GM12874 (cell line): ENCODE results near the gene PDHA1.
A peak's percentile ranks its signal among the peaks of the same experiment; 100 is the strongest.

ENCODE experiments used
- TF ChIP-seq, protein P1 (sequence below): IDR thresholded peaks from 2 replicates; pipeline ENCODE4 v1.5.1; 2011; ENCODE audit warnings: low read depth, mild to moderate bottlenecking, control low read depth, low read length, moderate library complexity; ENCODE audit not compliant: insufficient read depth

The PDHA1 gene

DNA sequence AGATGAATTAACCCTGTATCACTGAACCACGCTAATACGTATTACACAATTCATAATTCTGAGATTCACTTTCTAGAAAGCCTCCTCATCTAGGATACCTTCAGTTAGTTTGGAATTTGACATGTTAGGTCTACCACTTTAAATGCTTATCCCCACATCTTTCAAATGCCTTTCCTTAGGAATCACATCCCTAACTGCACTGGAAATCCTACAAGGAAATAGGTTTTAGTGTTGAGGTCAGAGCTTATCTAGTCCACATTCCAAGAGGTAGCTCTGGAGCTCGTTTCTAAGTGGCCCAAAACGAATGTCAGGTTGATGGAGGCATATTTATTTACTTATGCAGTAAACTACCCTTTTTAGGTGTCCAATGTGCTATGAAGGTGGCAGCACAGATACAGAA is 18.0 kb downstream of the PDHA1 start:
- TF ChIP-seq, protein P1, sequence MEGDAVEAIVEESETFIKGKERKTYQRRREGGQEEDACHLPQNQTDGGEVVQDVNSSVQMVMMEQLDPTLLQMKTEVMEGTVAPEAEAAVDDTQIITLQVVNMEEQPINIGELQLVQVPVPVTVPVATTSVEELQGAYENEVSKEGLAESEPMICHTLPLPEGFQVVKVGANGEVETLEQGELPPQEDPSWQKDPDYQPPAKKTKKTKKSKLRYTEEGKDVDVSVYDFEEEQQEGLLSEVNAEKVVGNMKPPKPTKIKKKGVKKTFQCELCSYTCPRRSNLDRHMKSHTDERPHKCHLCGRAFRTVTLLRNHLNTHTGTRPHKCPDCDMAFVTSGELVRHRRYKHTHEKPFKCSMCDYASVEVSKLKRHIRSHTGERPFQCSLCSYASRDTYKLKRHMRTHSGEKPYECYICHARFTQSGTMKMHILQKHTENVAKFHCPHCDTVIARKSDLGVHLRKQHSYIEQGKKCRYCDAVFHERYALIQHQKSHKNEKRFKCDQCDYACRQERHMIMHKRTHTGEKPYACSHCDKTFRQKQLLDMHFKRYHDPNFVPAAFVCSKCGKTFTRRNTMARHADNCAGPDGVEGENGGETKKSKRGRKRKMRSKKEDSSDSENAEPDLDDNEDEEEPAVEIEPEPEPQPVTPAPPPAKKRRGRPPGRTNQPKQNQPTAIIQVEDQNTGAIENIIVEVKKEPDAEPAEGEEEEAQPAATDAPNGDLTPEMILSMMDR = no peak

DNA sequence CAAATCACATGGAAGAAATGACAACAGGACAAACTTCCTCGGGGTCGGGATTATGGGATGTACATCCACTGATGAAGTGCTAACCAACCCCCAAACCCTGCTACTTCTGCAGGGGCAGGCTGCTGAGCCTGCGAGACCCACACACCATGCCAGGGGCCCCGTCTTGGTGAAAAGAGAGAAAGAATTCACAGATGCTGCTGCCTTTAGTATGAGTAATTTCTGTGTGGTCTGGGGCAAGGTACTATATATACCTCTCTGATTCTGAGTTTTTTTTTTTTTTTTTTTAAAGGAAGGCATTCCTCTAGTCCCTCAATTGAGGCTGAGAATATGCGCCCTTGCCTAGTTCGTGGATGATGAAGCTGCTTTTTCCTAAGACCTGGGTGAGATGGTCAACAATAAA is 24.8 kb downstream of the PDHA1 start:
- TF ChIP-seq, protein P1 = no peak

DNA sequence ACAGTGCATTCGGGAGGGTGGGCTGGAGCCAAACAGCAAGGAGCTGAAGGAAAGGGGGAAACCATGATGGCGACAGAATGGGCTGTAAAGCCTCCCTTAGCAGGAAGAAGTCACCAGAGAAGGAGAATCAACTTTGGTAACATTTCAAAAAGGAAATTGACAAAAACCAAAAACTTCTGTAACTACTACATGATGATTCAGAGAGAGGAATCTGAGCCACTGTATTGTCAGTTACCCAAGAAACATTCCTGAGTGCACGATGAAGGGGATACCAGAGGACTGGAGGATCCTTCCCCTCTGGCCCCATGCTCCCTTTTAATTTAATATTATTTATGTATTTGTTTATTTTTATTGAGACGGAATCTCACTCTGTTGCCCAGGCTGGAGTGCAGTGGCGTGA is 26.3 kb downstream of the PDHA1 start:
- TF ChIP-seq, protein P1 = no peak

DNA sequence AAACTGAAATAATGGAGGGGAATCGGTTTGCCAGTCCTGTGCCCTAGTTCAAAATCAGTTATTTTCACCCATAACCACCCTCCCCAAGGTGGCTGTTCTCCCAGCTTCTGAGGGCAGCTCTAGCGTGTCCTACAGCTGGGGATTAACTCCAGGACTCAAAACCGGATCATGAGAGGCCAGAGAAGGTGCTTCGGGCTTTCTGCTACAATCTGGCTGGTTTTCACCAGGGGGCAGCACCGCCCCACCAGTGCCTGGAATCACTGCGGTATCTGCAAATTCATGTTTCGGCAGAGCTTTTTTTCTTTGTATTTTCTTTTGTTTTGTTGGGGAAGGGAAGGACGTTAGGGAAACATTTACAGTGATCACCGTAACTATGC is 28.4 kb downstream of the PDHA1 start:
- TF ChIP-seq, protein P1 = peak; percentile 62

DNA sequence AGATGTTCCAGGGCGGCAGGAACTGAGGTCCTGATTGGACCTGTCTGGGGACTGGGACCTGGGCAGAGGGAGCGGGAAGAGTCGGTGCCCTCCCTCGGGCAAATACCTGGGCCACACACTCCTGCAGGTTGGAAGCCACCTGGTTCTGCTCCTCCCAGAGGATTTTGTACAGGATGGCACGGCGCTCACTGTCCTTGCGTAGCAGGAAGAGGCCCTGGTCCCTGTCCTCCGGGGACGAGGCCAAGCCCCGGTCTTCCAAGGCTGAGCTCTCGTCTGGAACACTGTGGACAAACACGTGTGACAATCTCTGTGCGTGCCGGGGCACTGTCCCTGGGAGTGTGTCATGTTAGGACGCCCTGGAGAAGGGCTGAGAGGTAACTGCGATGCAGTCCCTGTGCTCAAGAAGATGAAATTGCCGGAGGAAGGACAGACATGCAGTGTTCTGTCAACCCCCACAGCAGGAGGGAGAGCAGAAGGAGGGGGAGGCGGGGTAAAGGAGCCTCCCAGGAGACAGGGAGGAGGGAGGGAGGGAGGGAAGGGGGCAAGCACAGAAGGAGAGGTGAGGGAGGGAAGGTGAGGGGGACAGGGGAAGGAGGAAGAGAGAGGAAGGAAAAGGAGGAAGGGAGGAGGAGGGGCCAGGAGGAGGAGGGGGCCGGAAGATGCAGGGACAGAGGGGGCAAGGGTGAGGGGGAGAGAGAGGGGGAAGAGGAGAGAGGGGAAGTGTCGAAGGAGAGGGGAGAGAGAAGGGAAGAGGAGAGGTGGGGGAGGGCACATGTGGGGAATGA is 29.0 kb downstream of the PDHA1 start:
- TF ChIP-seq, protein P1 = no peak

DNA sequence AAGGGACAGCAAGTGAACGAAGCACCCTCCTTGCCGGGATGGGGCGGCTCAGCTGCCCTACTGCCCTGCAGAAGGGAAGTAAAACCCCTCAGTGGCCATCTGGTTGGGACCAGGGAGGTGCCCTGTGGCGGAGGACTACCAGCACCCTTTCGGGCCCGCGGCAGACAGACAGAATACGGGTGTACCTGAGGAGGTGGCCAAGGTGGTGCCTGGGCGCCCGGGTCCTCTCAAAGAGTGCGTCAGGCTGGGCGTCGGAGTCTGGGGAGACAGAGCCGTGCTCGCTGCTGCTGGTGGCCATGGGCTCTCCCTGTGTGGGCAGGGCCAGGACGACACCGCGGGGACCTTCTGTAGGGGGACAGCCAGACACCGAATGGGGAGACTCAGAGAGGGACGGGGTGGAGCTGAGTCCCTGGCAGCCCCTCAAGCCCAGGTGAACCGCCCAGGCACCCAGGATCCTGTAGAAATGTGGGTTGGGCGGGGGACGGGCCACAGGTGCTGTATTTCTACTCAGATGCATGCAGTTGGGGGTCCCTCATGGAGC is 29.7 kb downstream of the PDHA1 start:
- TF ChIP-seq, protein P1 = no peak

DNA sequence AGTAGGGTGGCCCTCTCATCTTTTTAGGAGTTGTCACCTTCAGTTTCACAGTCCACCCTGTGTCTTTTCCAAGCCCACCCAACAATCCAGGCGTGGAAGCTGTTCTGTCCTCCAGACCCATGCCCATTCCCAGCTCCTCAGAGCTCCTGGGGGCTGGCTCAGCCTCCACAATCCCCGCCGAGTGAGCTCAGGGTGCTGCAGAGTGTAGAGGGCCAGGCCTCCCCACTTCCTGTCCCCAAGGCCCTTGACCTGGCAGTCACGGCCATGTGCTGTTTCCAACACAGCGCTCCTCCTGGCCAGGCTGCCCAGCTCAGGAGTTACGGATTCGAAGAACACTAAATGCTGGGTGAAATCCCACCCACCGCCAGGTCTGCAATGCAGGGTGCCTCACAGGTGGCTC is 31.8 kb downstream of the PDHA1 start:
- TF ChIP-seq, protein P1 = no peak
